Central memory CD4-positive, alpha-beta T cell (primary cell): ENCODE data around the gene POC1B.

Experiments used
- DNase-seq: peaks from one replicate; pipeline ENCODE4 v3.0.0; 2022
- total RNA-seq, 3 experiments: gene quantifications; one replicate each; lab custom pipeline; 2026; lab: John Stamatoyannopoulos, UW

POC1B gene
- 17.6 to 20.4 (median 18.3) reads per million in 3 experiments for total RNA-seq

GRCh38 chr12:89525824-89526770 is at the start of gene POC1B:
POC1B (minus strand) TSS chr12:89526047; CDS start chr12:89525895, 152 bp downstream.
- DNase-seq, result peak; percentile 73

GRCh38 chr12:89575374-89575773 is 49.5 kb upstream of the POC1B start:
- DNase-seq, result no peak

GRCh38 chr12:89574736-89575208 is 48.9 kb upstream of the POC1B start:
- DNase-seq, result no peak

- DNase-seq, result no peak
Observed at GRCh38 chr12:89573051-89573810, 47.4 kb upstream of the POC1B start.

- DNase-seq, result no peak
Observed at GRCh38 chr12:89571491-89572195, 45.8 kb upstream of the POC1B start.

- no peak for DNase-seq
Observed at GRCh38 chr12:89568484-89568883, 42.6 kb upstream of the POC1B start.

- no peak for DNase-seq
Observed at GRCh38 chr12:89567691-89568239, 41.9 kb upstream of the POC1B start.

- no peak for DNase-seq
Observed at GRCh38 chr12:89566615-89567014, 40.8 kb upstream of the POC1B start.

GRCh38 chr12:89565002-89565401 is 39.2 kb upstream of the POC1B start:
- no peak for DNase-seq

GRCh38 chr12:89559753-89560152 is 33.9 kb upstream of the POC1B start:
- no peak for DNase-seq

GRCh38 chr12:89556976-89557375 is 31.1 kb upstream of the POC1B start:
- no peak for DNase-seq

GRCh38 chr12:89552376-89552775 is 26.5 kb upstream of the POC1B start:
- DNase-seq, result no peak

- no peak for DNase-seq
Observed at GRCh38 chr12:89551747-89552146, 25.9 kb upstream of the POC1B start.

GRCh38 chr12:89547101-89547500 is 21.3 kb upstream of the POC1B start:
- DNase-seq, result no peak

- DNase-seq, result no peak
Observed at GRCh38 chr12:89546151-89546550, 20.3 kb upstream of the POC1B start.

GRCh38 chr12:89544681-89545184 is 18.9 kb upstream of the POC1B start:
- no peak for DNase-seq

- DNase-seq, result no peak
Observed at GRCh38 chr12:89544022-89544421, 18.2 kb upstream of the POC1B start.

- peak; percentile 58 for DNase-seq
Observed at GRCh38 chr12:89542912-89543592, 17.2 kb upstream of the POC1B start.

- DNase-seq, result no peak
Observed at GRCh38 chr12:89542236-89542635, 16.4 kb upstream of the POC1B start.

- no peak for DNase-seq
Observed at GRCh38 chr12:89540586-89540985, 14.7 kb upstream of the POC1B start.

GRCh38 chr12:89539426-89540223 is 13.8 kb upstream of the POC1B start:
- no peak for DNase-seq
